K562 (cell line): ENCODE data around the gene CDK14. TPM values are rescaled to one million over a fixed set of nuclear protein-coding genes. Genes with fewer than 3 reads are reported as not detected.

Source experiments
- ATAC-seq: fragments of 200-7000 bp; cut with Tn5 transposase; 3 replicates; pipeline ENCODE4 v1.9.1; 2020; ENCODE audit warnings: moderate library complexity
- BruUV-seq: library from RNA; stranded (reverse); fragments of 400-500 nt; replicated peaks from 2 replicates; lab custom pipeline; 2021; lab: Mats Ljungman, UMichigan
- CTCF ChIA-PET: fragments of 300-600 bp; formaldehyde crosslinking; extraction: SDS; loops from one replicate; lab custom pipeline; 2021; ENCODE audit warnings: low intra/inter-chr PET ratio; lab: Yijun Ruan, JAX
- POLR2A ChIA-PET: fragments of 300-600, 350-650 bp; sonication (Branson Sonifier 250); formaldehyde crosslinking; extraction: SDS; loops from one replicate; lab custom pipeline; 2021; ENCODE audit warnings: antibody characterized with exemption, inconsistent platforms; lab: Yijun Ruan, JAX
- DNase-seq, 4 experiments: peaks; one replicate each; pipeline versions ENCODE4 v3.0.0 to v3.0.0-alpha.2; 2011 to 2018; ENCODE audit warnings: low spot score in 3 of 4, mixed read lengths in 3 of 4; ENCODE audit errors: extremely low read depth in 1 of 4
- FAIRE-seq: peaks from 2 replicates; lab custom pipeline; 2011; peaks lifted over from hg19 to GRCh38; lab: Jason Lieb, UNC
- H2AFZ ChIP-seq: 2 replicates; pipeline ENCODE4 v1.6.0; 2011; ENCODE audit warnings: low read depth, low read length, control low read depth, inconsistent platforms
- H3K27ac ChIP-seq: fragments of 200-600 bp; 3 replicates; pipeline ENCODE4 v1.8.0; 2011; ENCODE audit warnings: low read depth, mild to moderate bottlenecking, control low read depth, inconsistent platforms, low read length, moderate library complexity, mixed read lengths; ENCODE audit errors: extremely low read depth
- H3K27me3 ChIP-seq, 2 experiments: fragments of 300-600 bp in 1 of 2; 2 replicates in 1 of 2; 3 replicates in 1 of 2; pipeline versions ENCODE4 v1.6.0 to v1.8.0; 2011; ENCODE audit warnings: inconsistent platforms in 2 of 2, low read length in 2 of 2, mild to moderate bottlenecking in 1 of 2, mixed read lengths in 1 of 2, moderate library complexity in 1 of 2; ENCODE audit not compliant: control insufficient read depth in 2 of 2, insufficient read depth in 2 of 2
- H3K36me3 ChIP-seq: fragments of 300-600 bp; 3 replicates; pipeline ENCODE4 v1.8.0; 2011; ENCODE audit warnings: mild to moderate bottlenecking, low read length, inconsistent platforms; ENCODE audit not compliant: control insufficient read depth, insufficient read depth
- H3K4me1 ChIP-seq, 2 experiments: fragments of 200-600 bp in 1 of 2; replicated peaks in 1 of 2; 2 replicates in 1 of 2; 3 replicates in 1 of 2; pipeline versions ENCODE4 v1.5.1 to v1.8.0; 2011; ENCODE audit warnings: inconsistent platforms in 2 of 2, low read length in 2 of 2, mild to moderate bottlenecking in 1 of 2, mixed read lengths in 1 of 2, moderate library complexity in 1 of 2; ENCODE audit not compliant: control insufficient read depth in 2 of 2, insufficient read depth in 2 of 2
- H3K4me2 ChIP-seq: 2 replicates; pipeline ENCODE4 v1.6.1; 2011; ENCODE audit warnings: low read length, control low read depth, inconsistent platforms, mixed read lengths; ENCODE audit not compliant: insufficient read depth
- H3K4me3 ChIP-seq: fragments of 200-600 bp; sonication (generic), shearing (Covaris generic); 2 replicates; pipeline ENCODE4 v1.5.1; 2016; ENCODE audit warnings: control low read depth, inconsistent platforms
- H3K79me2 ChIP-seq: fragments of 200-600 bp; 3 replicates; pipeline ENCODE4 v1.8.0; 2011; ENCODE audit warnings: low read length, inconsistent platforms; ENCODE audit not compliant: control insufficient read depth, insufficient read depth
- H3K9ac ChIP-seq, 2 experiments: 2 replicates each; pipeline versions ENCODE4 v1.6.0 to v1.6.1; 2011; ENCODE audit warnings: low read depth in 2 of 2, low read length in 2 of 2, control low read depth in 1 of 2, inconsistent platforms in 1 of 2, mild to moderate bottlenecking in 1 of 2, mixed read lengths in 1 of 2; ENCODE audit not compliant: insufficient read depth in 1 of 2
- H3K9me1 ChIP-seq: one replicate; pipeline ENCODE4 v1.6.0; 2011; ENCODE audit warnings: inconsistent platforms, mild to moderate bottlenecking, low read length, moderate library complexity; ENCODE audit not compliant: control insufficient read depth, insufficient read depth
- H3K9me3 ChIP-seq: replicated peaks from 2 replicates; pipeline ENCODE4 v1.5.1; 2011; ENCODE audit warnings: low read depth, low read length, inconsistent platforms; ENCODE audit not compliant: control insufficient read depth, insufficient read depth
- H4K20me1 ChIP-seq: replicated peaks from 2 replicates; pipeline ENCODE4 v1.6.1; 2011; ENCODE audit warnings: low read length, inconsistent platforms, mixed read lengths; ENCODE audit not compliant: control insufficient read depth, insufficient read depth
- HNRNPLL ChIP-seq: fragments of 200-400 bp; formaldehyde crosslinking; IDR thresholded peaks from 2 replicates; pipeline ENCODE4 v1.6.1; 2017; ENCODE audit warnings: low read length, low read depth, mild to moderate bottlenecking; ENCODE audit not compliant: poor library complexity, severe bottlenecking
- LCOR ChIP-seq: sonication (generic); formaldehyde crosslinking; IDR thresholded peaks from 2 replicates; pipeline ENCODE4 v1.8.0; 2022; ENCODE audit warnings: mild to moderate bottlenecking, missing genetic modification reagents
- REST ChIP-seq, 2 experiments: fragments of 450-650 bp; formaldehyde crosslinking in 1 of 2; IDR thresholded peaks; 2 replicates each; pipeline versions ENCODE4 v1.4.0 to v1.6.1; 2014 to 2020; ENCODE audit warnings: mild to moderate bottlenecking in 2 of 2, borderline replicate concordance in 1 of 2, low read depth in 1 of 2
- ZNF133 ChIP-seq: fragments of 250-450 bp; sonication (Bioruptor Pico); IDR thresholded peaks from 2 replicates; pipeline ENCODE4 v1.4.0; 2020; ENCODE audit warnings: mild to moderate bottlenecking
- ZNF316 ChIP-seq: fragments of 450-650 bp; IDR thresholded peaks from 2 replicates; pipeline ENCODE4 v1.6.1; 2016
- ZNF324 ChIP-seq: fragments of 250-450 bp; sonication (Bioruptor Pico); IDR thresholded peaks from 2 replicates; pipeline ENCODE4 v1.4.0; 2020; ENCODE audit warnings: mild to moderate bottlenecking
- WGBS: fragments of 100-300 bp; shearing (Covaris generic); methylation state at CpG from one replicate; pipeline ENCODE4 v1.1.6; 2016; ENCODE audit warnings: low coverage, mixed read lengths; ENCODE audit not compliant: insufficient coverage; ENCODE audit errors: missing lambda C conversion rate; 5-methylcytosine and 5-hydroxymethylcytosine counted together
- in situ Hi-C: fragments of 300-500 bp; cut with MboI; formaldehyde crosslinking; loops from 4 replicates; pipeline ENCODE4 v1.15.0; 2018; ENCODE audit warnings: inconsistent platforms, mixed read lengths
- intact Hi-C: fragments of 100-400 bp; cut with micrococcal nuclease; formaldehyde crosslinking; loops from 2 replicates; pipeline ENCODE4 v1.14.2; 2022
- polyA plus RNA-seq, 8 experiments: library from polyadenylated mRNA; depleted of rRNA in 4 of 8; stranded (reverse) in 5 of 8; unstranded in 3 of 8; fragments of >200 nt; fragmentation: Nextera tagmentation in 2 of 8; fragmentation: Illumina TruSeq in 1 of 8; extraction: Ambion mirVana in 2 of 8; extraction: Trizol in 1 of 8; gene quantifications; 2 replicates each; pipeline versions ENCODE4 v1.2.1 to v1.2.3, GENCODE V29; 2011 to 2014; ENCODE audit warnings: inconsistent platforms in 1 of 8, missing spikeins in 1 of 8
- total RNA-seq, 7 experiments: library from RNA; depleted of rRNA in 6 of 7; stranded (reverse); fragments of >200 nt in 6 of 7; fragmentation: Illumina TruSeq in 2 of 7; extraction: Trizol in 2 of 7; gene quantifications; 2 replicates each; pipeline versions ENCODE4 v1.2.1 to v1.2.3, GENCODE V29; 2011 to 2021; ENCODE audit warnings: low replicate concordance in 1 of 7

Gene CDK14
- total and polyA plus RNA-seq, 9 of the 15 experiments (the other 6 are each of a cell fraction or from before 2014, with no cell fraction given) = 0.03 to 0.91 (median 0.16) TPM

- intact Hi-C loops (no loop called here), in situ Hi-C loops (no loop called here)
- no peak overlapping the region for H3K27ac ChIP-seq
- H3K9me1 ChIP-seq = no peaks in the 10 kb centered on the region
- H3K4me2 ChIP-seq = no peak overlapping the region
- ChIA-PET POLR2A (no interaction called here), CTCF (no interaction called here)
- no peak overlapping the region for H3K4me3 ChIP-seq
- DNase-seq (no peak), FAIRE-seq (peak; percentile 11), ATAC-seq (no peak)
- no peak overlapping the region for H3K9ac ChIP-seq
- no peaks in the 10 kb centered on the region for H3K9me3 ChIP-seq
- BruUV-seq = no TSS peak
- H4K20me1 ChIP-seq = no peaks in the 10 kb centered on the region
- H2AFZ ChIP-seq = no peak overlapping the region
- no peaks in the 10 kb centered on the region for H3K36me3 ChIP-seq
- no peaks in the 10 kb centered on the region for H3K27me3 ChIP-seq
- H3K4me1 ChIP-seq = no peaks in the 10 kb centered on the region
- TF ChIP-seq LCOR (CRISPR knock-in tag) (no peak), REST (IDR thresholded peaks at IDR 0.05; ENCODE audit: borderline replicate concordance) (no peak), REST (CRISPR knock-in tag; IDR thresholded peaks at IDR 0.05; ENCODE audit: low read depth) (no peak), ZNF324 (no peak), ZNF316 (peak; percentile 26; the same call in 1 of the 2 replicates), ZNF133 (no peak), HNRNPLL (no peak)
- no peaks in the 10 kb centered on the region for H3K79me2 ChIP-seq
- WGBS = 0% methylated on average over 3 of the region's 3 CpGs
Measured at GRCh38 chr7:90611115-90611514, 15.0 kb downstream of the CDK14 start.
